Trophoblast cell (in vitro differentiated cells and primary cell): ENCODE data around the gene ATXN1L.

ENCODE experiments used
- DNase-seq, 2 donors: peaks; one replicate each; pipeline ENCODE4 v3.0.0-alpha.2; 2016
- H2AFZ ChIP-seq: 2 replicates; pipeline ENCODE4 v1.6.1; 2013; ENCODE audit warnings: low read length, moderate library complexity, mild to moderate bottlenecking; ENCODE audit not compliant: insufficient read depth, poor library complexity
- H2AK5ac ChIP-seq: 2 replicates; pipeline ENCODE4 v1.6.1; 2013; ENCODE audit warnings: mild to moderate bottlenecking, low read length
- H2BK120ac ChIP-seq: 2 replicates; pipeline ENCODE4 v1.6.1; 2013; ENCODE audit warnings: low read length, mild to moderate bottlenecking, moderate library complexity; ENCODE audit not compliant: insufficient read depth, poor library complexity
- H2BK12ac ChIP-seq: 2 replicates; pipeline ENCODE4 v1.6.1; 2013; ENCODE audit warnings: mild to moderate bottlenecking, low read length, moderate library complexity
- H2BK5ac ChIP-seq: 2 replicates; pipeline ENCODE4 v1.6.1; 2013; ENCODE audit warnings: low read length, low read depth, moderate library complexity, mild to moderate bottlenecking; ENCODE audit not compliant: poor library complexity
- H3K14ac ChIP-seq: 2 replicates; pipeline ENCODE4 v1.6.1; 2013; ENCODE audit warnings: mild to moderate bottlenecking, low read length
- H3K18ac ChIP-seq: 2 replicates; pipeline ENCODE4 v1.6.1; 2013; ENCODE audit warnings: mild to moderate bottlenecking, low read length
- H3K23ac ChIP-seq: 2 replicates; pipeline ENCODE4 v1.6.1; 2013; ENCODE audit warnings: low read length
- H3K27ac ChIP-seq: 2 replicates; pipeline ENCODE4 v1.5.1; 2013; ENCODE audit warnings: low read depth, mild to moderate bottlenecking, inconsistent platforms, low read length, moderate library complexity
- H3K27me3 ChIP-seq: 2 replicates; pipeline ENCODE4 v1.6.1; 2013; ENCODE audit warnings: inconsistent platforms, mild to moderate bottlenecking, low read length, moderate library complexity; ENCODE audit not compliant: insufficient read depth
- H3K36me3 ChIP-seq, 2 experiments: 1 replicate in 1 of 2; 2 replicates in 1 of 2; pipeline ENCODE4 v1.6.1; 2013; ENCODE audit warnings: low read length in 2 of 2, mild to moderate bottlenecking in 2 of 2, moderate library complexity in 1 of 2; ENCODE audit not compliant: insufficient read depth in 2 of 2, control insufficient read depth in 1 of 2
- H3K4ac ChIP-seq: 2 replicates; pipeline ENCODE4 v1.6.1; 2013; ENCODE audit warnings: low read depth, mild to moderate bottlenecking, low read length, moderate library complexity
- H3K4me1 ChIP-seq, 2 experiments: 1 replicate in 1 of 2; 2 replicates in 1 of 2; pipeline ENCODE4 v1.6.1; 2013; ENCODE audit warnings: low read length in 2 of 2, mild to moderate bottlenecking in 2 of 2, moderate library complexity in 1 of 2; ENCODE audit not compliant: insufficient read depth in 2 of 2, control insufficient read depth in 1 of 2
- H3K4me2 ChIP-seq: 2 replicates; pipeline ENCODE4 v1.6.1; 2013; ENCODE audit warnings: inconsistent platforms, mild to moderate bottlenecking, low read length, moderate library complexity
- H3K4me3 ChIP-seq: 2 replicates; pipeline ENCODE4 v1.5.1; 2013; ENCODE audit warnings: mild to moderate bottlenecking, low read depth, low read length, inconsistent platforms
- H3K79me1 ChIP-seq: one replicate; pipeline ENCODE4 v1.6.1; 2013; ENCODE audit warnings: low read length
- H3K79me2 ChIP-seq: 2 replicates; pipeline ENCODE4 v1.6.1; 2013; ENCODE audit warnings: low read length, mild to moderate bottlenecking; ENCODE audit not compliant: control insufficient read depth, insufficient read depth, poor library complexity
- H3K9ac ChIP-seq: 2 replicates; pipeline ENCODE4 v1.6.1; 2013; ENCODE audit warnings: mild to moderate bottlenecking, low read length
- H3K9me3 ChIP-seq: 2 replicates; pipeline ENCODE4 v1.6.1; 2013; ENCODE audit warnings: low read depth, mild to moderate bottlenecking, control low read depth, inconsistent platforms, low read length; ENCODE audit not compliant: insufficient read depth
- H4K12ac ChIP-seq: 2 replicates; pipeline ENCODE4 v1.6.1; 2013; ENCODE audit warnings: low read depth, mild to moderate bottlenecking, low read length, moderate library complexity
- H4K8ac ChIP-seq: 2 replicates; pipeline ENCODE4 v1.6.1; 2013; ENCODE audit warnings: low read depth, mild to moderate bottlenecking, low read length, moderate library complexity
- H4K91ac ChIP-seq: one replicate; pipeline ENCODE4 v1.6.1; 2013; ENCODE audit warnings: low read depth, mild to moderate bottlenecking, low read length, moderate library complexity
- WGBS: extraction: QIAGEN DNeasy Blood & Tissue Kit; methylation state at CpG from one replicate; pipeline ENCODE4 v1.1.7; 2013; ENCODE audit warnings: missing lambda C conversion rate; ENCODE audit not compliant: insufficient read length, insufficient coverage; ENCODE audit errors: extremely low coverage; 5-methylcytosine and 5-hydroxymethylcytosine counted together

The ATXN1L gene

DNA sequence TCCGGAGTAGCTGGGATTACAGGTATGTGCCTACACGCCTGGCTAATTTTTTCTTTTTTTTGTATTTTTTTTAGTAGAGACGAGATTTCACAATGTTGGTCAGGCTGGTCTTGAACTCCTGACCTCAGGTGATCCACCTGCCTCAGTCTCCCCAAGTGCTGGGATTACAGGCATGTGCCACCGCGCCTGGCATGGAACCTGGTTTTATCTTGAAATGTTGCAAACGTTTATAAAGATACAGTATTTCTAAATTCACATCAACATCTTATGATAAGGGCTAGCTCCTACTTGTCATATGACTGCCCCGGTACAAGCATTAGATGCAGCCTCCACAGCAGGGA, 48.1 kb downstream of the ATXN1L start:
- Histone ChIP-seq H4K8ac (peak overlapping the region; percentile 48), H3K27me3 (no peaks in the 10 kb centered on the region), H3K4me2 (peak overlapping the region; percentile 91), H3K27ac (peak overlapping the region; percentile 98), H3K4me1 (peaks cover 2 to 4% of the 10 kb centered on the region in 2 experiments), H3K9ac (peak overlapping the region; percentile 11), H3K79me1 (peaks cover 16% of the 10 kb centered on the region), H2AK5ac (peak overlapping the region; percentile 21), H3K23ac (no peak overlapping the region), H2BK120ac (no peak overlapping the region), H4K12ac (peak overlapping the region; percentile 54), H2AFZ (peak overlapping the region; percentile 86), H4K91ac (no peak overlapping the region), H3K4ac (peak overlapping the region; percentile 57), H3K18ac (peak overlapping the region; percentile 25), H3K36me3 (peaks cover 0 to 2% of the 10 kb centered on the region in 2 experiments), H2BK12ac (no peak overlapping the region), H3K4me3 (no peak overlapping the region), H3K79me2 (peaks cover 30% of the 10 kb centered on the region), H2BK5ac (peak overlapping the region; percentile 19), H3K14ac (peak overlapping the region; percentile 46), H3K9me3 (no peaks in the 10 kb centered on the region)
- no CpG with 5 or more reads among the region's 7 CpGs for WGBS
- DNase-seq = no peak

DNA sequence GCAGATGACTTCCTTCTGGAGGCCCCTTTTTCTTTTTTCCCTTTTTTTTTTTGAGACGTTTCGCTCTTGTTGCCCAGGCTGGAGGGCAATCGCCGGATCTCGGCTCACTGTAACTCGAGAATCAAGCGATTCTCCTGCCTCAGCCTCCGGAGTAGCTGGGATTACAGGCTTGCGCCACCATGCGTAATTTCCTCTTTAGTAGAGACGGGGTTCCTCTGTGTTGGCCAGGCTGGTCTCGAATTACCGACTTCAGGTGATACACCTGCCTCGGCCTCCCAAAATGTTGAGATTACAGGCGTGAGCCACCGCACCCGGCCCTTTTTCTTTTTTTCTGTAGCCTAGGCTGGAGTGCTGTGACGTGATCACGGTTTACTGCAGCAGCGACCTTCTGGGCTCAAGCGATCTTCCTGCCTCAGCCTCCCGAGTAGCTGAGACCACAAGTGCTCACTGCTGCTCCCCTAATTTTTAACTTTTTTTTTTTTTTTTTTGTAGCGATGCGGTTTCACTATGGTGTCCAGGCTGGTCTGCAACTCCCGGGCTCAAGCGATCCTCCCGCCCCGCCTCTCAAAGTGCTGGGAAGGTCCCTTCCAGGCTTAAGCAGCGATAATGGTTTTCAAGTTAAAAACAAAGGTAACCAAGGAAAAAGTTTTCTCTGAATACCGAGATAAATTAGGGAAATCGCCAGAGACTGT, 48.6 kb downstream of the ATXN1L start:
- H3K9me3 ChIP-seq = no peaks in the 10 kb centered on the region
- peak overlapping the region; percentile 86 for H2AFZ ChIP-seq
- H3K9ac ChIP-seq = peak overlapping the region; percentile 39
- no peak overlapping the region for H2BK12ac ChIP-seq
- peak overlapping the region; percentile 65 for H3K14ac ChIP-seq
- H3K79me1 ChIP-seq = peaks cover 16% of the 10 kb centered on the region
- H3K27me3 ChIP-seq = no peaks in the 10 kb centered on the region
- peak overlapping the region; percentile 85 for H2BK5ac ChIP-seq
- H4K8ac ChIP-seq = peak overlapping the region; percentile 75
- peak; percentile 17 to 50 for DNase-seq
- peak overlapping the region; percentile 75 for H3K4ac ChIP-seq
- no peak overlapping the region for H3K23ac ChIP-seq
- H3K4me2 ChIP-seq = peak overlapping the region; percentile 91
- H3K36me3 ChIP-seq = peaks cover 0 to 2% of the 10 kb centered on the region in 2 experiments
- no peak overlapping the region for H3K18ac ChIP-seq
- WGBS = no CpG with 5 or more reads among the region's 31 CpGs
- peak overlapping the region; percentile 80 for H4K91ac ChIP-seq
- H3K4me3 ChIP-seq = peak overlapping the region; percentile 68
- peak overlapping the region; percentile 98 for H3K27ac ChIP-seq
- H4K12ac ChIP-seq = no peak overlapping the region
- H2AK5ac ChIP-seq = no peak overlapping the region
- H2BK120ac ChIP-seq = peak overlapping the region; percentile 64
- H3K4me1 ChIP-seq = peaks cover 2 to 4% of the 10 kb centered on the region in 2 experiments
- peaks cover 32% of the 10 kb centered on the region for H3K79me2 ChIP-seq

DNA sequence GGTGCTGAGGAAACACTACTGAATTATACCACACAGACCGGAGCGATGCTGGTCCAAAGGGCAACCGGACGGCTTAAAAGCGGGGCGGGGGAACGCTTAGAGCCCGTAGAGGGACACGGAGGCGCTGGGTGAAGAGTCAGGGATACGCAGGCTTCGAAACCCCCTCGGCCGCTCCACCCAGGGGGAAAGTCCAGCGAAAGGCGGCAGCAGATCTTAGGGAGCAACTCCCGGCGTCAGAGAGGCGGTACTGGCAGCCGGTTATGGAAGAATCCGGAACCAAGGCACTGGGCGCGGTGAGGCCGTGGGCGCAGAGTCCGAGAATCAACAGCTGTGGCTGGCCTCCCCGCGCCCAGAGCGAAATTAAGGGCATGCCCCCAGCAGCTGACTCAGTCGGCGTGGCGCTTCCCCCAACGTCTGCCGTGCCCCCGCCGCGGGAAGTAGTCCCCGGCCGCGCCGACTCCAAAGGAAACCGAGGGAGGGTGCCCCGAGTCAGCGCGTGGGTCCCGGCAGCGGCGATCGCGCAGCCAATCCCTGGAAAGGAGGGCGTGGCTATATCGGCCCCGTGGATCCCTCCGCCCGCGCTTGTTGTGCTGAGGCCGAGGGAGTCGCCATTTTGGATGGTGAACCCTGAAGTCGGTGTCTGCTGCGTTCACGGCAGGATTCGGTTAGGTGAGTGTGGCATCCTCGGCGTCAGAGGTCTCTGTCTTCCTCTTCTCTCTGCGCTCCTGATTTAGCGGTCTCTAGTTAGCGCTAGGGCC, 49.3 kb downstream of the ATXN1L start, which contains the start of gene IST1:
Gene IST1 (plus strand): TSS at position 611 of the 758 bp plus-strand sequence. CDS start 20,110 bp downstream, outside the sequence.
- H3K9ac ChIP-seq = peak within 1 kb of the TSS; percentile 84
- peak within 1 kb of the TSS; percentile 92 for H3K4me3 ChIP-seq
- H2BK5ac ChIP-seq = peak within 1 kb of the TSS; percentile 90
- peak within 1 kb of the TSS; percentile 98 for H4K91ac ChIP-seq
- H4K8ac ChIP-seq = peak within 1 kb of the TSS; percentile 92
- no CpG with 5 or more reads among the region's 67 CpGs for WGBS
- H3K9me3 ChIP-seq = no peaks in the 10 kb centered on the region
- peak within 1 kb of the TSS; percentile 98 for H3K27ac ChIP-seq
- H3K4me1 ChIP-seq = peaks cover 2 to 4% of the 10 kb centered on the region in 2 experiments
- peak within 1 kb of the TSS; percentile 75 for H2BK120ac ChIP-seq
- no peak within 1 kb of the TSS for H3K23ac ChIP-seq
- H3K36me3 ChIP-seq = peaks cover 0 to 2% of the 10 kb centered on the region in 2 experiments
- peak within 1 kb of the TSS; percentile 88 for H2AK5ac ChIP-seq
- H3K18ac ChIP-seq = peak within 1 kb of the TSS; percentile 96
- no peaks in the 10 kb centered on the region for H3K27me3 ChIP-seq
- H4K12ac ChIP-seq = peak within 1 kb of the TSS; percentile 87
- H2AFZ ChIP-seq = peak within 1 kb of the TSS; percentile 86
- H3K79me2 ChIP-seq = peaks cover 33% of the 10 kb centered on the region
- H3K14ac ChIP-seq = peak within 1 kb of the TSS; percentile 96
- peaks cover 16% of the 10 kb centered on the region for H3K79me1 ChIP-seq
- H3K4ac ChIP-seq = peak within 1 kb of the TSS; percentile 100
- H3K4me2 ChIP-seq = peak within 1 kb of the TSS; percentile 91
- H2BK12ac ChIP-seq = no peak within 1 kb of the TSS
- DNase-seq = peak; percentile 98 to 99

GRCh38 chr16:71895679-71896365, 50.0 kb downstream of the ATXN1L start:
- peak overlapping the region; percentile 92 for H4K8ac ChIP-seq
- peak overlapping the region; percentile 88 for H2AK5ac ChIP-seq
- no peak overlapping the region for H2BK12ac ChIP-seq
- peak overlapping the region; percentile 86 for H3K27ac ChIP-seq
- no peaks in the 10 kb centered on the region for H3K27me3 ChIP-seq
- H2BK5ac ChIP-seq = peak overlapping the region; percentile 90
- peaks cover 2 to 4% of the 10 kb centered on the region in 2 experiments for H3K4me1 ChIP-seq
- peak overlapping the region; percentile 21 for H2AFZ ChIP-seq
- H3K4me3 ChIP-seq = peak overlapping the region; percentile 92
- peak overlapping the region; percentile 100 for H3K4ac ChIP-seq
- H2BK120ac ChIP-seq = peak overlapping the region; percentile 75
- no peaks in the 10 kb centered on the region for H3K9me3 ChIP-seq
- no peak overlapping the region for H3K23ac ChIP-seq
- peak overlapping the region; percentile 84 for H3K9ac ChIP-seq
- peaks cover 16% of the 10 kb centered on the region for H3K79me1 ChIP-seq
- peaks cover 35% of the 10 kb centered on the region for H3K79me2 ChIP-seq
- H4K91ac ChIP-seq = peak overlapping the region; percentile 98
- H4K12ac ChIP-seq = peak overlapping the region; percentile 87
- H3K14ac ChIP-seq = peak overlapping the region; percentile 96
- H3K36me3 ChIP-seq = peaks cover 0 to 2% of the 10 kb centered on the region in 2 experiments
- H3K18ac ChIP-seq = peak overlapping the region; percentile 96
- WGBS = no CpG with 5 or more reads among the region's 44 CpGs
- peak overlapping the region; percentile 69 for H3K4me2 ChIP-seq
- DNase-seq = peak; percentile 34 to 57
